CMK (cell line): ENCODE results near the gene CASKIN1.

Experiments used
- DNase-seq: peaks from one replicate; pipeline ENCODE4 v3.0.0-alpha.2; 2010; ENCODE audit warnings: low read depth

Gene CASKIN1

GRCh38 chr16:2176047-2176446, 20.4 kb downstream of the CASKIN1 start:
- DNase-seq: no peak

- no peak for DNase-seq
These were observed 21.0 kb downstream of the CASKIN1 start for GRCh38 chr16:2175454-2175853.

- no peak for DNase-seq
These were observed 21.8 kb downstream of the CASKIN1 start for GRCh38 chr16:2174396-2175131.

GRCh38 chr16:2173916-2174315, 22.5 kb downstream of the CASKIN1 start:
- DNase-seq: no peak

GRCh38 chr16:2173366-2173765, 23.0 kb downstream of the CASKIN1 start:
- DNase-seq: no peak

- no peak for DNase-seq
These were observed 23.6 kb downstream of the CASKIN1 start for GRCh38 chr16:2172688-2173335.

GRCh38 chr16:2171601-2172178, 24.7 kb downstream of the CASKIN1 start:
- DNase-seq: no peak

GRCh38 chr16:2170587-2171435, 25.6 kb downstream of the CASKIN1 start:
- no peak for DNase-seq

- DNase-seq: no peak
These were observed 26.3 kb downstream of the CASKIN1 start for GRCh38 chr16:2170080-2170479.

- no peak for DNase-seq
These were observed 29.3 kb downstream of the CASKIN1 start for GRCh38 chr16:2167068-2167638.

GRCh38 chr16:2166263-2167067, 29.9 kb downstream of the CASKIN1 start:
- DNase-seq: no peak

- no peak for DNase-seq
These were observed 30.5 kb downstream of the CASKIN1 start for GRCh38 chr16:2165861-2166260.

GRCh38 chr16:2163211-2163881, 33.1 kb downstream of the CASKIN1 start:
- DNase-seq: no peak

GRCh38 chr16:2162676-2163118, 33.7 kb downstream of the CASKIN1 start:
- no peak for DNase-seq

GRCh38 chr16:2161911-2162310, 34.5 kb downstream of the CASKIN1 start:
- no peak for DNase-seq

GRCh38 chr16:2160915-2161551, 35.4 kb downstream of the CASKIN1 start:
- DNase-seq: no peak

GRCh38 chr16:2159175-2159838, 37.1 kb downstream of the CASKIN1 start:
- no peak for DNase-seq

- DNase-seq: no peak
These were observed 38.2 kb downstream of the CASKIN1 start for GRCh38 chr16:2158262-2158638.

- no peak for DNase-seq
These were observed 38.7 kb downstream of the CASKIN1 start for GRCh38 chr16:2157480-2158261.
